AG09319 (cell line): Measurements from ENCODE around the gene ST8SIA1.

ENCODE experiments used
- DNase-seq: peaks from one replicate; pipeline ENCODE4 v3.0.0-alpha.2; 2010; ENCODE audit warnings: low read depth; ENCODE audit errors: extremely low read depth
- TF ChIP-seq, protein P1 (sequence below): IDR thresholded peaks from 2 replicates; pipeline ENCODE4 v1.5.1; 2011; ENCODE audit warnings: low read depth, mild to moderate bottlenecking, inconsistent platforms, low read length, moderate library complexity

The ST8SIA1 gene

DNA sequence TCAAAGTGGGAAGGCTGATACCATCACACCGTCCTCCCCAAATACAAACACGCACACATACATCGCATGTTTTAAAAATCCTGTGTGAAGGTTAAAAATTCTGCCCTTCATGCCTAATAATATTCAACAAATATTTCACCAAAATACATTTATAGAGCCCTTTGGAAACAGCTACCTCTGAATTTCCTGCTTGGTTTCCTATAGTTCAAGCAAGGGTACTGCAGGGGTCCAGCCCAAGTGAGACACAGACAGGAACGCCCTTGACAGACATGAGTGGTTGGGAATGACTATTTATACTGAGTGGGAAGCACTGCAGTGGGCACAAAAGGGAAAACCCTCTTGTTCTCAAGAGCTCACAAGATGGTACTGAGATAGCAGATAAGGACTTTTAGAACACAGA lies 51.0 kb downstream of the ST8SIA1 start:
- TF ChIP-seq, protein P1, sequence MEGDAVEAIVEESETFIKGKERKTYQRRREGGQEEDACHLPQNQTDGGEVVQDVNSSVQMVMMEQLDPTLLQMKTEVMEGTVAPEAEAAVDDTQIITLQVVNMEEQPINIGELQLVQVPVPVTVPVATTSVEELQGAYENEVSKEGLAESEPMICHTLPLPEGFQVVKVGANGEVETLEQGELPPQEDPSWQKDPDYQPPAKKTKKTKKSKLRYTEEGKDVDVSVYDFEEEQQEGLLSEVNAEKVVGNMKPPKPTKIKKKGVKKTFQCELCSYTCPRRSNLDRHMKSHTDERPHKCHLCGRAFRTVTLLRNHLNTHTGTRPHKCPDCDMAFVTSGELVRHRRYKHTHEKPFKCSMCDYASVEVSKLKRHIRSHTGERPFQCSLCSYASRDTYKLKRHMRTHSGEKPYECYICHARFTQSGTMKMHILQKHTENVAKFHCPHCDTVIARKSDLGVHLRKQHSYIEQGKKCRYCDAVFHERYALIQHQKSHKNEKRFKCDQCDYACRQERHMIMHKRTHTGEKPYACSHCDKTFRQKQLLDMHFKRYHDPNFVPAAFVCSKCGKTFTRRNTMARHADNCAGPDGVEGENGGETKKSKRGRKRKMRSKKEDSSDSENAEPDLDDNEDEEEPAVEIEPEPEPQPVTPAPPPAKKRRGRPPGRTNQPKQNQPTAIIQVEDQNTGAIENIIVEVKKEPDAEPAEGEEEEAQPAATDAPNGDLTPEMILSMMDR, result no peak
- no peak for DNase-seq

DNA sequence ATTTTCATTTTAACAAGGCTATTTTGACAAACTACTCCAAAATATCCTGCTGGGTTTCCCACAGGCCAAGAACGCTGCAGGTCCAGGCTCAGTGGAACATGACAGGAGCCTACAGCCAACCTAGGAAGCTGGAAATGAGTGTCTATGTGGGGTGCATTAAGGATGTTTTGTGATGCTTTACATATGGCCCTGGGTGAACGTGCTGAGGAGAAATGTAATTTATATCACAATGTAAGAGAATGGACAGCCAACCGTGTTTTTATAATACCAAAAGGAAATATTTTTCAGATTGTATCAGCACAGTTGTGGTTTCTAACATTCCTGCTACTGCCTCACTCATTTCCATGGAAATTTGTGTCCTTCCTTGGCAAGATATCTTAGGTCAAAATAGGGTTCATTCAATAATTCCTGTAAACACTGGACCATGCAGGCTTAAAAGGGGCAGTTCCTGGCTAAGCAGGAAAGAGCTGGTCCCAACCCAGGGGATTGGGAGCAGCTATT lies 51.5 kb downstream of the ST8SIA1 start:
- TF ChIP-seq, protein P1, result no peak
- DNase-seq, result peak; percentile 50

- DNase-seq, result peak; percentile 61
- TF ChIP-seq, protein P1, result no peak
Measured at GRCh38 chr12:22282283-22282682, 52.2 kb downstream of the ST8SIA1 start.

DNA sequence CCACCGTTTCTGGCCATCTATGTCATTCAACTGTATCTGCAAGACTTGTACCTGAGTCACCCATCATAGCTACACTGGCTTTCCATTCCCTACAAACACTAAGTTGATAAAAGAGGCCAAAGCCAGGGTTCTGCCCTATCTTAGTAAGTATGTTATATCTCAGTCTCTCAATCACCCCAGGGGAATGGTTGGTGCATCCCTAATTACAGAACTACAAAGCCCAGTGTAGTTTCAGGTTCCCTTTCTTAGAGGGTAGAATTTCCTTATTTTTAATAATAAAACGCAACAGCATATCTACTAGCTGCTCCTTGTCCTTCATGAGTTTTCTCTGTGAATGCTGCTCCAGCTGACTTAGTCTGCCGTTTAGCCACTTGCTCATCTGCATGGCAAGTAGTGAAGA lies 57.6 kb downstream of the ST8SIA1 start:
- TF ChIP-seq, protein P1, result no peak
- DNase-seq, result no peak

GRCh38 chr12:22276313-22276712 lies 58.2 kb downstream of the ST8SIA1 start:
- DNase-seq, result no peak
- TF ChIP-seq, protein P1, result no peak

DNA sequence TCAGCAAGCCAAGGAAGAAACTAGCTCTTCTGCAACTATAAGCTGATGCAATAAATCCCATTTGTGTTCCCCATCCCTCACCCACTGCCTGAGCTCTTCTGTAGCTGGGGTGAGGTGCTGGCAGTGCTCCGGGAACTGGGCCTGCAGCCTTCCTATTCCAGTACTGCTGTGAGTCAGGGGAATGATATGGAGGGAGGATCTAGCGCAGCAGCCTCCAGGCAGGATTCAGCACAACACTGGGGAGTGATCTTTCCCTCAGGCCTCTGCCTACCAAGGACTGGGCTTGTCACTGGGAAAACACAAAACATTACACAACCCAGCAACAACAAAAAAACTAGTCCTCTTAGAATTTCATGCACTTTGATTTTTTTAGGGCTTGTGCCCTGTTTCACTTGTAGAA lies 58.7 kb downstream of the ST8SIA1 start:
- TF ChIP-seq, protein P1, result no peak
- DNase-seq, result peak; percentile 100

- TF ChIP-seq, protein P1, result no peak
- DNase-seq, result no peak
Measured at GRCh38 chr12:22272335-22273151, 62.0 kb downstream of the ST8SIA1 start.
